ENCODE measurements around the gene TOR1AIP2.

TOR1AIP2 gene

DNA sequence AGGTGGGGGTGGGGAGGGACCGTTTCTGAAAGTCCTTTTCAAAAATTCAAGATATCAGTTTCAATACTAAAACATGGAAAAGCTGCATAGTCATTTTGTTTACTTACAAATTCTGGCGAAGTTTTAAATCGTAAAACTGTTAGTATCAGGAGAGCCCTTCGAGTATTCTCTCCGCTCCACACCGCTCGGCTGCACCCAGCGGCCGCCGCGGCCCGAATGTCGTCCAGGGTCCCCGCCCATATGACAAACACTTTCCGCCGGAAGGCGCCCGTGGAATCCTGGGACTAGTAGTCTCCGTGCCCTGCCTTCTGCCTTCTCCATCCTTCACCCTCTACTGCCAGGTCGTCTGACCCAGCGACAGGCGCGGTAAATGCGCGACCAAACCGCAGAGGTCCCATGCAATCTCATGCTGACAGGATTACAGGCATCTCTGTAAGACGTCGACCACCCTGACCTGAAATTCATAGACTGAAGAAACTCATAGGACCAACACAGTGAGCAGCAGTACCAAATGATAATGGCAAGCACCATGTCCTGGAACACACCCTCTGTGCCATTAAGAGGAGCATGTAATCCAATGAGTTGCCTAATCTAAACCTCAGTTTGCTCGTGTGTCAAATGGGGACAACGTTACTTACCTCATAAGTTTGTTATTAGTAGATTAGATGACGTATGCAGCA, at the start of gene TOR1AIP2:
TOR1AIP2 (minus strand) TSS at position 218 of the 680 bp plus-strand sequence. CDS start 25,138 bp downstream, outside the sequence.
- DNase-seq = peak; percentile 95

DNA sequence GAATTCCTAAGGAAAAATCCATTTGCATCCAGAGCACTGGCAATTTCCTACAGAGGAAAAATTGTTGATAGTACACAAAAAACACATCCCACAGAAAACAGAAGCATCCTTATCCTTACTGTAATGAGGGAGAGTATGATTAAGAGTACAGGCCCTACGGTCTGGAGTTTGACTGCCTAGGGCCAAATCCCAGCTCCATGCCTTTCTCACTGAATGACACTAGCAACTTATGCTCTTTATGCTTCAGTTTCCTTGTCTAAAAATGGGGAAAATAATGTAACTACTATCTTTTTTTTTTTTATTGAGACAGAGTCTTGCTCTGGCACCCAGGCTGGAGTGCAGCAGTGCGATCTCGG, 49.2 kb upstream of the TOR1AIP2 start:
- DNase-seq = no peak

DNA sequence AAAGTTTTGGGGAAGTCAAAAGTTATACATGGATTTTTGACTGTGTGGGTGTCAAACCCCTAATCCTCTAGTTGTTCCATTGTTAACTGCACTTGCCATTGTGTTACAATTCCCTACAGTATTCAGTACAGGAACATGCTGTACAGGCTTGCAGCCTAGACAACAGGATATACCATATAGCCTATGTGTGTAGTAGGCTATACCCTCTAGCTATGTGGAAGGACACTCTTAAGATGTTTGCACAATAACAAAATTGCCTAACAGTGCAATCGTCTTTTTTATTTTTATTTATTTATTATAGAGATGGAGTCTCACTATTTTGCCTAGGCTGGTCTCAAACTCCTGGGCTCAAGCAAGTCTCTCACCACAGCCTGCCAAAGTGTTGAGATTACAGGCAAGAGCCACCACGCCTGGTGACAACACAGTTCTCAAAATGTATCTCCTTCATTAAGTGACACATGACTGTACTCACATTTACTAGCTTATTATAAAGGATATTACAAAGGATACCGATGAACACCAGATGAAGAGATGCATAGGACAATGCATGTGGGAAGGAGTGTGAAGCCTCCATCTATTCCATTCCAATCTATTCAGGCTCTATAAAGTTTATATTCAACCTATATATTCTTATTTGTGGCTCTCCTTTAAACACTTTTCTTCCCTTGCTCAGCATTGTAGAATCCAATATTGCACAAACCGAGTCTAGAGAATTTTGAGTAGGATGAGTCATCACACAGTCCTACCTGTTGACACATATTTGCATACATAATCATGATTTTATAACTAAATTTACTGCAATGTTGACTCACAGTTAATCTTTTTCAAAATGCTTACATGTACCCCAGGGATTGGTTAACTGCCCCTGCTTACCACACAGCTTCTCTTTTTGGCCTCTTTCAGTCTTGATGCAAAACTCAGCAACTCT, 48.6 kb upstream of the TOR1AIP2 start:
- DNase-seq = no peak

DNA sequence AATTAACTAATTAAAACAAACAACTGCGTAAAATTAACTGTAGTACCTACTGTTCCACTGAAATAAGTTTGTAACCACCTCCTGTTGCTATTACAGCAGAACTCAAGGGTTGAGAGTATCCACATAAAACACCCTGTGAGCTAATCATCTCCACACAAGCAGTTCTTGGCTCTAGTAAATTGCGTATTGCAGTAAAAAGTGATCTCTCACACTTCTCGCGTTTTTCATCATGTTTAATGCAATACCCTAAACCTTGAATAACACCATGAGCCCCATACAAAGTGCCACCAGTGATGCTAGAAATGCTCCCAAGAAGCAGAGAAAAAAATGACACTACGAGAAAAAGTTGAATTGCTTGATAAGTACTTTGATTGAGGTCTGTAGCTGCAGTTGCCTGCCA, 47.7 kb upstream of the TOR1AIP2 start:
- no peak for DNase-seq

DNA sequence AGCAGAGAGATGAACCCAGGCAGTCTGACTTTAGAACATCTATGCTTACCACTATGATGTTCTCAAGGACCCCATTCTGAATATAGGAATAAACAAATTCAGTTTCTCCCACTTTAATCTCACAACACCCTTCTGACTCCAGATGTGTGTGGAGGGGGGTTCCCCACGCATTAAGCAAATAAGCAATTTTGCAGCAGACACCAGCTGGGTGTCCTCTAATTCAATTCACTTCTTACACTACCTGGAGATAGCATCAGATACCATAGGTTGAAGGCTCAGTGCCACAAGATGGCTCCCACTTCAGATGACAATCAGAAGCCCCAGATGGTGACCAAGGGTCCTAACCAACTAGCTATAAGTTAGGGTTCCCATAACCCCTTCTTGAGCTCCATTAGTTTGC, 46.7 kb upstream of the TOR1AIP2 start:
- DNase-seq = no peak

DNA sequence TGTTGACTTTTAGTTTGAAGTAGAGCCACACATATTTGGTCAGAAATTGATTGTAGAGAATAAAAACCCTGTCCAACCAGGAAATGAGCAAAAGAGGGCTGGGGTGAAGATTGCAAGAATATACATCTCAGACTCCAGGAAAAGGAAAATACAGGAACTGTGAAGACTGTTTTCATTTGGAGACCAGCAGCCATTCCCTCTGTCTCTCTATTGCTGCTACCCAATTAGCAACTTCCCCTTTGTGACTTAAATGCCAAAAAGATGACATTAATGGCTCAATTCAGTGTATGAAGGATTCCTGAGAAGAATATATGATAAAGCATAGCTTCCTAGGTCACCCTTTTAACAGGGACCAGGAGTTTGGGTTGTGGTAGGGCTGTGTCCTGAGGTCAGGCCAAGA, 45.4 kb upstream of the TOR1AIP2 start:
- DNase-seq = no peak

DNA sequence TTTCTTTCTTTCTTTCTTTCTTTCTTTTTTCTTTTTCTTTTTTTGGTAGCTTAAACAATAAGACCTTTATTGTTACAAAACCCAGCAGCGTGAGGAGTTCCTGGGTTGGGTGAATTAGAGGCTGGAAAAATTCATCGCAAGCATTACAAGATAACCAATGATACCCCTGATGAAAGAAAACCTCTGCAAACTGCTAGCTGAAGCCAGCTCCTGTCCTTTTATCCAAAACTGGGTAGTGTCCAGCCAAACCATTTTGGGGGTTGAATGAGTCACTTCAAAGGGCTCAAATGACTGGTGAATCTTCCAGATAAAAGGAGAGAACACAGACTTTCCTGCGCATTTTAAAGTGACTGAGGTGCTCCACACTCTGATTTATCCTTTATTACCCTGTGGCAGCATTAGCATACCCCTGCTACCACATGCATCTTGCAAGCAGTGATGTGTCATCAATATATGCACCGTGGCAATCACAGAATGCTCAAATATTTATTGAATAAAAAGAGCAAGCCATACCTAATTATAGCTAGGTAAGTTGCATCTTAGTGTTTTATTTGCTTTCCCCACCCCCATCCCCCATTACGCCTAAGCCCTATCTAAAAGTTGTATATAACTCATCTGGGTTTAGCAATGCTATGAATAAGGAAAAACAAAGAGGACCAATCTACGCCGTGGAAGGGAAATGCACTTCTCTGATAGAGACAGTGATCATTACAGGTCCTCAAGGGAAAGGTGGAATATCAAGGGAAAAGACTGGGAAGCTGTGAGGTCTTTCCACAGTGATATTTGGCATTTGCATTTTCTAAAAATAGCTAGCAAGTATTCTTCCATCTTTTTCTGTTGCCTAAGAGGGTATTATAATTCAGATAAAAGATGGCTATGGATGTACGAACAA, 44.6 kb upstream of the TOR1AIP2 start:
- DNase-seq = no peak

DNA sequence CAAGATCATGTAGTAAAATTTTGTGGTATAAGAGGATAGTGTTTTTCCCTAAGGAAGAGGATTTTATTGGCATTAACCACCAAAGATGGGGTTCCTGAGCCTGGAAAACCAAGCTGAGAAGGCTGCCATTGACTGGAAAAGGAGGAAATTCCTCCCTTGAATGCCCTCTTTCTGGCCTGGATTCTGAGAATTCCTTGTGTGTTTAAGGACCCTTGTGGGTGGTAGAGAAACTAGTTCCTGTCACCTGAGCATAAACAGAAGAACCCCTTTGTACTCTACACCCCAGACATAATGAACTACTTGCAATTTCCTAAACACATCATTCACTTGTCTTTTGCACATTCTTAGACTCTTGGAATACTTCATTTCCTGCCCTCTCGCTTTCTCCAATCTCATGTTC, 43.9 kb upstream of the TOR1AIP2 start:
- DNase-seq = peak; percentile 3

DNA sequence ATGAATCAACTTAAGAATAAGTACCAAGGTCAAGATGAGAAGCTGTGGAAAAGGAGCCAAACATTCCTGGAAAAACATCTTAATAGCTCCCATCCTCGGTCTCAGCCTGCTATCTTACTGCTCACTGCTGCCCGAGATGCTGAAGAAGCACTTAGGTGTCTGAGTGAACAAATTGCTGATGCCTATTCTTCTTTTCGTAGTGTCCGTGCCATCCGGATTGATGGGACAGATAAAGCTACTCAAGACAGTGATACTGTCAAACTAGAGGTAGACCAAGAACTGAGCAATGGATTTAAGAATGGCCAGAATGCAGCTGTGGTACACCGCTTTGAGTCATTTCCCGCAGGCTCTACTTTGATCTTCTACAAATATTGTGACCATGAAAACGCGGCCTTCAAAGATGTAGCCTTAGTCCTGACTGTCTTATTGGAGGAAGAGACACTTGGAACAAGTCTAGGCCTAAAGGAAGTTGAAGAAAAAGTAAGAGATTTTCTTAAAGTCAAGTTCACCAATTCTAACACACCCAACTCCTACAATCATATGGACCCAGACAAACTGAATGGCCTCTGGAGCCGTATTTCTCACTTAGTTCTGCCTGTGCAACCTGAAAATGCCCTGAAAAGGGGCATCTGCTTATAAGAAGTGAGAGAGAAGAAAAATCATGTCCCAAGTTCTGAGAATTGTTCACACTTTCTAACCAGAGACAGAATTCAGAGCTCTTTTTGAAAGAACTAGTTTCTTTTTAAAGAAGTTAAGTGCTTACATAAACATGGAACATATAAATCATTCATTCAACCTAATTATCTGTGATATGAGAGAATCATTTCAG, 40.2 kb upstream of the TOR1AIP2 start:
- no peak for DNase-seq

DNA sequence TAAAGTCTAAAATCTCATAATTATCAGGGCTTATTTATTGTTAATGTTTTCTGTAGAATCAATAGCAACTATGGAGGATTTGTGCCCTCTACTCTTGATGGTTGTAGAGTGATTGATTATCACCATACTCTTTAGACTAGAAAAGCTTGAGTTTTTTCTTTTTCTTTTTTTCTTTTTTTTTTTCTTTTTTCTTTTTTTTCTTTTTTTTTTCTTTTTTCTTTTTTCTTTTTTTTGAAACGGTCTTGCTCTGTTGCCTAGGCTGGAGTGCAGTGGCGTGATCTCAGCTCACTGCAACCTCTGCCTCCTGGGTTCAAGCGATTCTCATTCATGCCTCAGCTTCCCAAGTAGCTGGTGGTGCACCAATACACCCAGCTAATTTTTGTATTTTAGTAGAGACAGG, 34.2 kb upstream of the TOR1AIP2 start:
- no peak for DNase-seq

DNA sequence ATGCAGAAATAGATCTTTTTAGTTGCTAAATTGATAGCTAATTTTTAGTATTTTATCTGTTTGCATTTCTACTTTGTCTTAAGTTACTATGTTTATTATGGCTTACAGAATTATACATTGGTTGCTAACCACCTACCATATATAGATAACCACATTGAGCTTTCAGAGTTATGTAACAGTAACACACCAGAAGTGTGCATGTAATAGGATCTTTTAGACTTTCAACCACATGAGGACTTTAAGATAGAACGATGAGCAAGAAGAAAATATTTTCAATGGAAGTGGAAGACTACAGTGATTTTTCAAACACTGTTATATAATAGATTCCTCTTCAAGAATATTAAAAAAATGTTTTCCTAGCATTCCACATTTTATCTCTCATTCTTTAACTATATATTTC, 33.3 kb upstream of the TOR1AIP2 start:
- no peak for DNase-seq

DNA sequence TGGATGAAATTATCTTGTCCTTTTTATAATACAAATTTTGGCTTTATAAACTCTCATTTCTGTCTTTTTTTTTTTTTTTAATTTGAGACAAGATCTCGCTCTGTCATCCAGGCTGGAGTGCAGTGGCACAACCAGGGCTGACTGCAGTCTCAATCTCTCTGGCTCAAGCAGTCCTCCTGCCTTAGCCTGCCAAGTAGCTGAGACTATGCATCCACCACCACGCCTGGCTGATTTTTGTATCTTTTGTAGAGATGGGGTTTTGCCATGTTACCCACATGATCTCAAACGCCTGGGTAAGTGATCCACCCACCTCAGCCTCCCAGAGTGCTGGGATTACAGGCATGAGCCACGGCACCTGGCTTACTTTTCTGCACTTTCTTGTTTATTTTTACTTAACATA, 12.0 kb upstream of the TOR1AIP2 start:
- DNase-seq = no peak

DNA sequence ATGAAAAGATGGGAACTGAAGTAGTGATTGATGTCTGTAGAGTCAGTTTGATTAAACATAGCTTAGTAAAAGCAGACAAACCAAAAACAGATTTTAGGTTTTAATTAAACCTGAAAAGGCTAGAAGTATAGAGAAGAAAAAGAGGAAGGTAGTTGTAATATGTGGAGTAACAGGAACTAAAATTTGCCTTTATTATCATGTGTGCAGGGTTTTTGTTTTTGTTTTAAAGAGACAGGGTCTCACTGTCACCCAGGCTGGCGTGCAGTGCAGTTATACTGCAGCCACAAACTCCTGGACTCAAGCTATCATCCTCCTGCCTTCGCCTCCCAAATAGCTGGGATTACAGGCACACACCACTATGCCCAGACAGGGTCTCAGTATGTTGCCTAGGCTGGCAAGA, 10.5 kb upstream of the TOR1AIP2 start:
- DNase-seq = no peak

DNA sequence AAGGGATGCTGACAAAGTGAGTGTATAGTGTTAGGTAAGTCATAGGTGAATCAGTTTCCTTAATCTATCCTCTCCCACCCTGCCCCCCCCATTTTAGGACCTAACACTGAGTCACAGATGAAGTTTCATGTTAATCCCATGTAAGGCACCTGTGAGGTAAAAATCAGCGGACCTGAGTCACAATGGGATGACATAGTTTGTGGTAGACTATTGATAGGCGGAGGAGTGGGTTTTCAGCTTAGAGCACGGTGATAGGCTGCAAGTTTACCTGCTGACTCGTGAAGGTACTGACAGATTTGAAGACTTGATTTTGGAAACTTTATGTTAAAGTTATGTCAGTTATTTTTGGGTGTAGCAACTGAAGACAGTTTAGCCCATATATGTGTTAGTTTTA, 6.1 kb upstream of the TOR1AIP2 start:
- no peak for DNase-seq

DNA sequence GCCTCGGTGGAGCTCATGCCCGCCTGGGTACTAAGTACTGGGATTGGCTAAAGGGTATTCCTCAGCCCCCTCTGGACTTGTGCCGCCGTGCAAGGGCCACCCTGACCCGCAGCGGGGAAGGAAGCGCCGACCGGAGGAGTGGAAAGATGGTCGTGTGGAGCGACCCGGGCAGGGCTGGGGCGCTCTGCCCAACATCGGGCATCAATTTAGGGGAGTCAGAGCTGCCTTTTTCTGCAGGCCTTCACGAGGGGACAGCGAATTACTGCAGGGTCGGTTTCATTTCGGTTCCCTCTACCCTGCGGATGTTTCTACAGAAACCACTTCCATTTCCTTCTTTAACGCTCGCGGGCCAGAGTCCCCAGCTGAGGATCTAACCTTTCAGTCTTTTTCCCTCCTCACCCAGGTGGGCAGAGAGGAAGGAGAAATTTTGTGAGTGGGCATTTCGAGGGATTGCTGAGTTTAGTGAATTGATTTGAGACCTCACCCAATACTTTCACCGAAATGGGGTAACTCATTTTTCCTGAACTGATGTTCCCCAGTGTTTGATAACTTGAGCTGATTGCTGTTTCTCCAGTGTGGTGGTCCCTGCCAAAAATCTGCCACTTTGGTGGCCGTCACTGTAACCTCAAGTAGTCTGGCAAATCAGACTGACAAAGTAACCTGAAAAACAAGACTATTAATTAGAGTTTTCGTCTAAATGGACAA, 5.6 kb upstream of the TOR1AIP2 start:
- DNase-seq = peak; percentile 47

DNA sequence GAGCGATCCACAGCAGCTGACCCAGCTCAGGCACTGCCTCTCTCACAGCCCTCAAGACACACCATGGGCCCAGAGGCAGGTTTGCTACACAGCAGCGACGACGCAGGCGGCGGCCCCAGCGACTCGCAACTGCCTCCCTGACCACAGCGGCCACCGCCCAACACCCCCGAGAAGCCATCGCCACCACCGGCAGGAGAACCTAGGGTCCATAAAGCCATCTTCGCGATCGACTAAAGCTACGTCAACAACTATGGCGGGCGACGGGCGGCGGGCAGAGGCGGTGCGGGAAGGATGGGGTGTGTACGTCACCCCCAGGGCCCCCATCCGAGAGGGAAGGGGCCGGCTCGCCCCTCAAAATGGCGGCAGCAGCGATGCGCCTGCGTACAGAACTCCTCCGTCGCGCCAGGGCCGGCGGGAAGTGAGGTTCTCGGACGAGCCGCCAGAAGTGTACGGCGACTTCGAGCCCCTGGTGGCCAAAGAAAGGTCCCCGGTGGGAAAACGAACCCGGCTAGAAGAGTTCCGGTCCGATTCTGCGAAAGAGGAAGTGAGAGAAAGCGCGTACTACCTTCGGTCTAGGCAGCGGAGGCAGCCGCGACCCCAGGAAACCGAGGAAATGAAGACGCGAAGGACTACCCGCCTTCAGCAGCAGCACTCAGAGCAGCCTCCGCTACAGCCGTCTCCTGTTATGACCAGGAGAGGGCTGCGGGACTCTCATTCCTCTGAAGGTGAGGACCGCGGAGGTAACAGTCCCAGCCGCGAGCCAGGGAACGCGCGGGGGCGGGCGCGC, 4.8 kb upstream of the TOR1AIP2 start, which contains the start of gene TOR1AIP1:
TOR1AIP1 (plus strand) TSS at position 33 of the 787 bp plus-strand sequence; CDS start at position 251, 218 bp downstream.
- peak; percentile 99 for DNase-seq

DNA sequence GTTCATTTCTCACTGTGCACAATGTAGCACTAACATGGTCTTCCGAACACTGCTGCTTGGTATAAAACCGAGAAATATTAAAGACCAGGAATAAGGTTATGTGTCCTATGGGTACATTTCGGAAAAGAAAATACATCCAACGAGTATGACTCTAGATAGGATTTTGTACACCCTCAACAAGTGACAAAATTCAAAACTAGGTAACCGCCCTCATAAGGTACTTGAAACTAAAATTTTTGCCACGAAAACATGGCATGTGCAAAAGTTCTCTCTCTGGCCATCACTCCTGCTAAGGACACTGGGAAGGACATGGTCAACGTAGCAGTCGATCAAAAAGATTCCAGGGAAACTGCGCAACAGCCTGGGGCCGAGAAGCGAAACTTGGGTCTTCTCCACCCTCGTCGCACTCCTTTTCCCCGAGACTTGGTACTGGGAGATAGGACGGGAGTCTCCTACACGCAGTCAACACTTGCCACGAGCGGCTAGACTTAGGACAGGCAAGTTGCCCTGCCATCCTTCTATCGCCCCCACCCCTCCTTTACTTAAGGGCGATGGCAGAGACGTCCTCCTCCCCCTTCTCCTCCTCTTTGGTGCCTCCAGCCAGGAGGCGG, 4.1 kb upstream of the TOR1AIP2 start:
- DNase-seq = peak; percentile 92

DNA sequence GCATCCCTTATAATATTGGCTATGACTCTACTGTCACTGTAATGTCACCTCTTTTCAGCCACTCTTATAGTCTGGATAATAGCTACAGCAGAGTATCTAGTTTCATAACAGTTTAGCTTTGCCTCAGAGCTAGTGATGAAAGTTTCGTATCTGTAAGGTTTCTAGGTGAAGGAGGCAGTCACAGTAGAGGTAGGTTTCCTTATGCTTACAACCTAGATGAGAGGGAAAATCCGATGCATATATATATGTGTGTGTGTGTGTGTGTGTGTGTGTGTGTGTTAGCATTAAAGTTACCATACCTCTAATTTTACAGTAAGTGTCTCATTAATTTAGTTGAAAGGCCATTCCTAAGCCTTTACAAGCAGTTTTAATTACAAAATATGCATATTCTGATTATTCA, 2.2 kb upstream of the TOR1AIP2 start:
- no peak for DNase-seq

DNA sequence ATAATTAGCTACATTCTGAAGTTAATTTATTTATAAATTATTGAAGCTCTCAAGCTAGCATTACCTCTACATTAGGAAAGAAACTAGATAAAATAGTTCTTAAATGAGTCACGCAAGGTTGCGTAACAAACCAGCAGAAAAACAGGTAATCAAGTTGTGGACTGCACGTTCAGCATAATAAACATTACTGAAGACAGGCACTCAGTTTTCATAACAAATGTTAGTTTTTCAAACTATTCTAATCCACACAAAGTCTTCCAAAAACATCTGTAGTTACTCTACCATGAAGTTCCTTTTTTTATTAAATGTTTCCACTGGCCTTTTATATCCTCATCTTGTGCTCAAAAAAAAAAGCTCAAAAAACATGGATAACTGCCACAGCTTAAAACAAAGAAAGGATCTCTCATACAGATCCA, 1.3 kb downstream of the TOR1AIP2 start:
- DNase-seq = no peak
